Adrenal gland (tissue), 5 donors: ENCODE measurements around the gene POLE.

Experiments
- CTCF ChIP-seq, 6 experiments: fragments of 450-650 bp in 4 of 6; fragments of 200-600 bp in 2 of 6; sonication (generic) in 1 of 6; IDR thresholded peaks; 1 replicate in 5 of 6; 2 replicates in 1 of 6; pipeline versions ENCODE4 v1.5.1 to v1.8.0; 2016 to 2021; ENCODE audit warnings: antibody characterized with exemption in 6 of 6, mild to moderate bottlenecking in 2 of 6, moderate library complexity in 1 of 6
- POLR2A ChIP-seq, 2 donors: fragments of 450-650 bp; IDR thresholded peaks; one replicate each; pipeline ENCODE4 v1.6.1; 2017; ENCODE audit warnings: antibody characterized with exemption in 2 of 2, mild to moderate bottlenecking in 2 of 2, moderate library complexity in 1 of 2
- donor health status: DM: no; HTN: no; CAD: no.

GRCh38 chr12:132600048-132601032 lies 86.8 kb downstream of the POLE start:
- peak; percentile 37 to 57 (median 54) for TF ChIP-seq CTCF (IDR thresholded peaks at IDR 0.05)
- TF ChIP-seq POLR2A (IDR thresholded peaks at IDR 0.05), result no peak
